Measurements from ENCODE around the gene NOS1AP.
"Not testable (repeated sequence)": the region's sequence is repeated elsewhere in the genome, so short reads cannot be mapped to it uniquely, and the experiment has no call there.

Gene NOS1AP

GRCh38 chr1:162161916-162162550, 92.5 kb downstream of the NOS1AP start:
- in situ Hi-C loops (cut with MboI; ENCODE audit: low sequenced_read_pairs), result no loop called here

GRCh38 chr1:162165528-162165927, 96.0 kb downstream of the NOS1AP start:
- in situ Hi-C loops (cut with MboI; ENCODE audit: low sequenced_read_pairs), result no loop called here

GRCh38 chr1:162166917-162167615, 97.6 kb downstream of the NOS1AP start:
- in situ Hi-C loops (cut with MboI; ENCODE audit: low sequenced_read_pairs), result no loop called here

GRCh38 chr1:162168261-162168660, 98.8 kb downstream of the NOS1AP start:
- in situ Hi-C loops (cut with MboI; ENCODE audit: low sequenced_read_pairs), result no loop called here

- in situ Hi-C loops (cut with MboI; ENCODE audit: low sequenced_read_pairs), result no loop called here
These were observed 99.7 kb downstream of the NOS1AP start for GRCh38 chr1:162169031-162169790.

- in situ Hi-C loops (cut with MboI; ENCODE audit: low sequenced_read_pairs), result no loop called here
These were observed 101.6 kb downstream of the NOS1AP start for GRCh38 chr1:162171111-162171510.

- in situ Hi-C loops (cut with MboI; ENCODE audit: low sequenced_read_pairs), result no loop called here
These were observed 103.0 kb downstream of the NOS1AP start for GRCh38 chr1:162172311-162173102.

GRCh38 chr1:162173607-162174006, 104.1 kb downstream of the NOS1AP start:
- in situ Hi-C loops (cut with MboI; ENCODE audit: low sequenced_read_pairs), result not testable (repeated sequence)

GRCh38 chr1:162174027-162174426, 104.5 kb downstream of the NOS1AP start:
- in situ Hi-C loops (cut with MboI; ENCODE audit: low sequenced_read_pairs), result not testable (repeated sequence)

- in situ Hi-C loops (cut with MboI; ENCODE audit: low sequenced_read_pairs), result no loop called here
These were observed 106.0 kb downstream of the NOS1AP start for GRCh38 chr1:162175379-162176081.

GRCh38 chr1:162177126-162177525, 107.6 kb downstream of the NOS1AP start:
- in situ Hi-C loops (cut with MboI; ENCODE audit: low sequenced_read_pairs), result no loop called here

- in situ Hi-C loops (cut with MboI; ENCODE audit: low sequenced_read_pairs), result no loop called here
These were observed 108.9 kb downstream of the NOS1AP start for GRCh38 chr1:162178432-162178831.

- in situ Hi-C loops (cut with MboI; ENCODE audit: low sequenced_read_pairs), result no loop called here
These were observed 109.6 kb downstream of the NOS1AP start for GRCh38 chr1:162179121-162179520.

- in situ Hi-C loops (cut with MboI; ENCODE audit: low sequenced_read_pairs), result no loop called here
These were observed 111.3 kb downstream of the NOS1AP start for GRCh38 chr1:162180813-162181212.

GRCh38 chr1:162182090-162182489, 112.6 kb downstream of the NOS1AP start:
- in situ Hi-C loops (cut with MboI; ENCODE audit: low sequenced_read_pairs), result no loop called here

- in situ Hi-C loops (cut with MboI; ENCODE audit: low sequenced_read_pairs), result no loop called here
These were observed 116.0 kb downstream of the NOS1AP start for GRCh38 chr1:162185314-162186025.

- in situ Hi-C loops (cut with MboI; ENCODE audit: low sequenced_read_pairs), result no loop called here
These were observed 116.5 kb downstream of the NOS1AP start for GRCh38 chr1:162186026-162186374.

- in situ Hi-C loops (cut with MboI; ENCODE audit: low sequenced_read_pairs), result no loop called here
These were observed 116.9 kb downstream of the NOS1AP start for GRCh38 chr1:162186406-162186805.

- in situ Hi-C loops (cut with MboI; ENCODE audit: low sequenced_read_pairs), result no loop called here
These were observed 118.3 kb downstream of the NOS1AP start for GRCh38 chr1:162187687-162188276.

GRCh38 chr1:162189345-162189744, 119.9 kb downstream of the NOS1AP start:
- in situ Hi-C loops (cut with MboI; ENCODE audit: low sequenced_read_pairs), result no loop called here

Measured in HL-60/S4 treated with retinoic acid at 250 ng/mL for 4 days and 3 days (cell line).